Uterus (tissue), 2 donors: ENCODE data around the gene KRT31.
"Not testable (repeated sequence)": the region's sequence is repeated elsewhere in the genome, so short reads cannot be mapped to it uniquely, and the experiment has no call there.

Source experiments
- CTCF ChIP-seq, 4 experiments: fragments of 200-600 bp in 2 of 4; fragments of 450-650 bp in 2 of 4; sonication (generic) in 2 of 4; IDR thresholded peaks; one replicate each; pipeline ENCODE4 v1.5.1; 2016 to 2019; ENCODE audit warnings: antibody characterized with exemption in 4 of 4, mild to moderate bottlenecking in 2 of 4, moderate library complexity in 1 of 4
- POLR2A ChIP-seq, 2 donors: fragments of 450-650 bp; IDR thresholded peaks; one replicate each; pipeline ENCODE4 v1.6.1; 2016; ENCODE audit warnings: antibody characterized with exemption in 2 of 2, mild to moderate bottlenecking in 1 of 2, moderate library complexity in 1 of 2

- not testable (repeated sequence) for TF ChIP-seq POLR2A, CTCF (IDR thresholded peaks at IDR 0.05)
Measured at GRCh38 chr17:41395044-41395443, 2.4 kb downstream of the KRT31 start.
